Heart right ventricle (tissue), 16 donors: ENCODE results near the gene TENM4. TPM values are rescaled to one million over a fixed set of nuclear protein-coding genes. Genes with fewer than 3 reads are reported as not detected.
A peak's percentile ranks its signal among the peaks of the same experiment; 100 is the strongest.

Source experiments
- ATAC-seq, 8 donors: fragments of 200-7000 bp; cut with Tn5 transposase; one replicate each; pipeline ENCODE4 v1.9.1; 2020; ENCODE audit warnings: mild to moderate bottlenecking in 8 of 8, moderate library complexity in 8 of 8, moderate number of reproducible peaks in 1 of 8
- DNase-seq, 2 donors: peaks; one replicate each; pipeline ENCODE4 v3.0.0-alpha.2; 2020
- H3K27ac ChIP-seq, 10 donors: fragments of 200-600 bp; sonication (generic) in 2 of 10; one replicate each; pipeline versions ENCODE4 v1.5.0 to v1.8.0; 2020 to 2022; ENCODE audit warnings: mild to moderate bottlenecking in 3 of 10
- H3K27me3 ChIP-seq, 7 donors: fragments of 200-600 bp; one replicate each; pipeline ENCODE4 v1.8.0; 2021 to 2022; ENCODE audit warnings: mild to moderate bottlenecking in 2 of 7
- H3K36me3 ChIP-seq, 9 donors: fragments of 200-600 bp; sonication (generic) in 1 of 9; one replicate each; pipeline versions ENCODE4 v1.5.0 to v1.8.0; 2020 to 2022; ENCODE audit warnings: mild to moderate bottlenecking in 2 of 9
- H3K4me1 ChIP-seq, 9 donors: fragments of 200-600 bp; sonication (generic) in 1 of 9; one replicate each; pipeline versions ENCODE4 v1.5.0 to v1.8.0; 2020 to 2022; ENCODE audit warnings: mild to moderate bottlenecking in 4 of 9
- H3K4me3 ChIP-seq, 10 donors: fragments of 200-600 bp; sonication (generic) in 2 of 10; one replicate each; pipeline versions ENCODE4 v1.5.0 to v1.8.0; 2020 to 2022; ENCODE audit warnings: mild to moderate bottlenecking in 7 of 10, moderate library complexity in 2 of 10
- H3K9me3 ChIP-seq, 11 donors: fragments of 200-600 bp in 10 of 11; sonication (generic) in 2 of 11; one replicate each; pipeline versions ENCODE4 v1.5.0 to v1.8.0; 2013 to 2022; ENCODE audit warnings: mild to moderate bottlenecking in 2 of 11, control low read depth in 1 of 11, moderate library complexity in 1 of 11
- CTCF ChIP-seq, 9 donors: fragments of 200-600 bp; sonication (generic) in 2 of 9; IDR thresholded peaks; one replicate each; pipeline versions ENCODE4 v1.5.0 to v1.8.0; 2021 to 2022; ENCODE audit warnings: antibody characterized with exemption in 9 of 9, mild to moderate bottlenecking in 5 of 9, moderate library complexity in 1 of 9
- WGBS, 2 donors: extraction: QIAGEN DNeasy Blood & Tissue Kit; methylation state at CpG; one replicate each; pipeline ENCODE4 v1.1.7; 2013; ENCODE audit warnings: inconsistent platforms in 1 of 2; 5-methylcytosine and 5-hydroxymethylcytosine counted together
- intact Hi-C, 10 donors: fragments of 100-400 bp; cut with DNase I; formaldehyde crosslinking; loops; one replicate each; pipeline versions ENCODE4 v1.11.1 to v1.14.2; 2022
- polyA plus RNA-seq, 2 donors: library from polyadenylated mRNA; stranded (reverse); fragments of 200-250 nt; gene quantifications; one replicate each; pipeline ENCODE4 v1.2.3, GENCODE V29; 2013
- total RNA-seq, 10 donors: library from RNA; stranded (reverse); fragmentation: NEBNext Ultra II Directional in 3 of 10; extraction: Animal tissue kit (Norgen Biotek cat#: 25700) in 3 of 10; gene quantifications; one replicate each; pipeline versions ENCODE4 v1.2.1 to v1.2.4, GENCODE V29; 2021 to 2023
- donor health status: Arrhythmogenic right ventricular cardiomyopathy.
- donor health status: ischemic (EF 13 %, LVEDD 7.1; RV severe dilation, severe dysfunction).
- donor health status: healthy with polysubstance abuse.
- donor health status: DM: no; HTN: yes; CAD: no.
- donor health status: DM: no; HTN: no; CAD: no.
- donor health status: ischemic (EF 25% LVEDD 6.9; RV normal size, moderate dysfunction).
- donor health status: ischemic (EF 25% LVEDD 5.7; RV mildly dilated, moderate dysfunction).
- donor health status: healthy.
- donor health status: DM: yes; HTN: yes; CAD: no.
- donor health status: Ischemic cardiomyopathy.
- donor health status: ischemic (EF 35%, LVEDD 5.7; RV mildly dilated, moderate dysfunction).
- donor health status: nonischemic (EF 11% LVEDD 7.7; RV severe dilation, severe dysfunction).
- donor health status: DM: yes; HTN: yes; CAD: no.
- donor health status: PGD.
- donor health status: ischemic (EF 29% LVEDD 5.4; RV normal size, mild dysfunction).
- donor health status: nonischemic (EF 23%, LVEDD 6.1; RV moderate dilation, normal function).

The TENM4 gene
- total and polyA plus RNA-seq, 12 donors = 0.10 to 3.6 (median 0.91) TPM

DNA sequence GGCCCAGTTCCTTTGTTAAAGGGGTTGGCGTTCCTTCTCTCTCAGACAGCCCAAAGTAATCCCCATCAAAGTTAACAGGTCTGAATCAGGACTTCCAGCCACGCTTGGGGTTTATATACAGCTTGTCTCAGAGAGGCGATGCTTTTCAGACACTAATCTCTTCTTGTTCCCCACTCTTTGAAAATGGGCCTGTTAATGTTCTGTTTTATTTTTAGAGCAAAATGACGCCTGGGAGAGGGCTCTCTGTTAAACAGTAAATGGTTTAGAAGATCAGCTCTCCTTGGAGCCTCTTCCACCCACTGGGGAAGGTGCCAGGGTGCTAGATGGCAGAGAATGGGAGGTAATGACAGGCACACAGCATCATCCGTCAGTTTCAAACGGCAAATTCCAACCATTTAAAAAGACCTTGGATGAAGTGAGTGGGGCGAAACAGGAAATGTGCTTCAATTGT, 630.2 kb downstream of the TENM4 start:
- Histone ChIP-seq H3K9me3 (no peaks in the 10 kb centered on the region), H3K27ac (peak overlapping the region in 3 of 10 donors; percentile 18 to 55 (median 28)), H3K4me3 (no peak overlapping the region), H3K4me1 (peaks cover 0 to 45% (median 12%) of the 10 kb centered on the region in 9 donors), H3K36me3 (no peaks in the 10 kb centered on the region), H3K27me3 (no peaks in the 10 kb centered on the region)
- ATAC-seq (peak in 6 of 8 donors; percentile 39 to 74 (median 46)), DNase-seq (no peak)
- no peak for TF ChIP-seq CTCF (IDR thresholded peaks at IDR 0.05)
- WGBS, 2 donors = 49 to 71% methylated on average over 7 of the region's 7 CpGs
- intact Hi-C loops = no loop called here

DNA sequence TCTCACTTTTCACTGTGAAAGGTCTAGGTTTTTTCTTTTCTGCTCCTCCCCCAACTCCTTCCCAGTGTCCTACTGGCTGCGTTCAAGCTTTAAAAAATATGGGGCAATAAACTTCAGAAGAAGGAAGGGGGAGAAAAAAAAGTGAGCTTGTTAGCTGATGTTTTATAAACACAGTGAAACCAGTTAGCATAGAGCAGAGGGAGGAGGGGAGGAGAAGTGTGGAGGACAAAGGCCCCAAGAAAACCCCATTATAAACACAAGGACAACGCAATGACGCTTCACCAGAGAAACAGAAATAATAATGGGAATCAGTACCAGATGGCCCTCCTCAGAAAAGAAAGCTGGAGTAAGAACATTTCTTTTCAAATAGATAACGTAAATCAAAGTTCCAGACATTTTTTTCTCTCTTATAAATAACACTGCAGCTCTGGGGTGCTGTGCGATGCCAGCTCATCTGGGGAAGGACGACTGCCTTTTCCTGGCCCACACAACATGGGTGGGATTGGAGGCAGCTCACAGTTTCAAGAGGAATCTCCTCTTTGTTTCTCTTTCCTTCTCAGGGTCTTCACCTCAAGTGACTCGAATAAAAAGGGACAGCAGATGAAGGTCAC, 630.8 kb downstream of the TENM4 start:
- H3K27ac ChIP-seq = peak overlapping the region in 3 of 10 donors; percentile 18 to 55 (median 28)

GRCh38 chr11:78808923-78809322, 631.9 kb downstream of the TENM4 start:
- Histone ChIP-seq H3K9me3 (no peaks in the 10 kb centered on the region), H3K36me3 (no peaks in the 10 kb centered on the region), H3K4me1 (peaks cover 0 to 43% (median 12%) of the 10 kb centered on the region in 9 donors), H3K27ac (peak overlapping the region in 1 of 10 donors; percentile 49), H3K4me3 (no peak overlapping the region), H3K27me3 (no peaks in the 10 kb centered on the region)
- intact Hi-C loops = loop anchor here in 1 of 10 donors (10.0 kb wide), 1 partner anchor 236 kb away; no protein-coding TSS in a partner anchor
- no peak for TF ChIP-seq CTCF (IDR thresholded peaks at IDR 0.05)
- ATAC-seq = peak in 1 of 8 donors; percentile 17
- DNase-seq = no peak
- 55 to 58% methylated on average over 4 of the region's 4 CpGs for WGBS, 2 donors

More for the DNA sequence above, 630.8 kb downstream of the TENM4 start:
- intact Hi-C loops = loop anchor here in 1 of 10 donors (10.0 kb wide), 1 partner anchor 235 kb away; no protein-coding TSS in a partner anchor
- peaks cover 0 to 43% (median 12%) of the 10 kb centered on the region in 9 donors for H3K4me1 ChIP-seq
- H3K27me3 ChIP-seq = no peaks in the 10 kb centered on the region
- ATAC-seq (peak in 1 of 8 donors; percentile 5), DNase-seq (no peak)
- no peaks in the 10 kb centered on the region for H3K36me3 ChIP-seq
- no peak for TF ChIP-seq CTCF (IDR thresholded peaks at IDR 0.05)
- H3K4me3 ChIP-seq = no peak overlapping the region
- H3K9me3 ChIP-seq = no peaks in the 10 kb centered on the region
- WGBS, 2 donors = 60% methylated on average over 7 of the region's 7 CpGs

GRCh38 chr11:78807351-78807750, 633.5 kb downstream of the TENM4 start:
- Histone ChIP-seq H3K4me3 (no peak overlapping the region), H3K36me3 (no peaks in the 10 kb centered on the region), H3K27ac (peak overlapping the region in 1 of 10 donors; percentile 57), H3K9me3 (no peaks in the 10 kb centered on the region), H3K27me3 (no peaks in the 10 kb centered on the region), H3K4me1 (peaks cover 0 to 46% (median 13%) of the 10 kb centered on the region in 9 donors)
- no peak for TF ChIP-seq CTCF (IDR thresholded peaks at IDR 0.05)
- DNase-seq (no peak), ATAC-seq (no peak)
- WGBS, 2 donors = 93 to 96% methylated on average over 2 of the region's 2 CpGs
- intact Hi-C loops = loop anchor here in 1 of 10 donors (10.0 kb wide), 1 partner anchor 237 kb away; no protein-coding TSS in a partner anchor
